HL-60 (cell line): Measurements from ENCODE around the gene ANKRD49.

Source experiments
- GABPA ChIP-seq: IDR thresholded peaks from 2 replicates; pipeline ENCODE4 v1.6.1; 2012; ENCODE audit warnings: low read depth
- POLR2AphosphoS5 ChIP-seq: IDR thresholded peaks from 2 replicates; pipeline ENCODE4 v1.6.1; 2012; ENCODE audit warnings: low read depth
- TF ChIP-seq, protein P1 (sequence below): IDR thresholded peaks from one replicate; pipeline ENCODE4 v1.5.1; 2011; ENCODE audit warnings: low read length, control low read depth, inconsistent platforms; ENCODE audit not compliant: insufficient read depth
- TF ChIP-seq, protein P2 (sequence below): IDR thresholded peaks from 2 replicates; pipeline ENCODE4 v1.6.1; 2012; ENCODE audit warnings: low read depth; ENCODE audit not compliant: insufficient replicate concordance

DNA sequence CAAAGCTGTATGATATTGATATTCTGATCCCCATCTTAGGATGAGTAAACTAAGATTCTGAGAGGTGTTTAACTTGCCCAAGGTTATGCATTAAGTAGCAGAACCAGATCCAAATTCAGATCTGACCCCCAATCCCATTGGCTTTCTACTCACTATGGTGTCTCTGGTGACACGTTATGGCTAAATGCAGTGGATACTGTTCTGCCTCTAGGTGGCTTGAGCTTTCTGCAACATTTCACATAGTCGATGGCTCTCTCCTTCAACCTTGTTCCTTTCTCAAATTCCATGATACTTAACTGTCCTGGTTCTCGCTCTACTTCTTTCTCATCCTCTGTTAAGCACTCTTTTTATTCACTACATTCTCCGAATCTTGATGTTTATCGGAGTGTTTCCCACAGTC is 27.9 kb downstream of the ANKRD49 start:
- TF ChIP-seq, protein P1, sequence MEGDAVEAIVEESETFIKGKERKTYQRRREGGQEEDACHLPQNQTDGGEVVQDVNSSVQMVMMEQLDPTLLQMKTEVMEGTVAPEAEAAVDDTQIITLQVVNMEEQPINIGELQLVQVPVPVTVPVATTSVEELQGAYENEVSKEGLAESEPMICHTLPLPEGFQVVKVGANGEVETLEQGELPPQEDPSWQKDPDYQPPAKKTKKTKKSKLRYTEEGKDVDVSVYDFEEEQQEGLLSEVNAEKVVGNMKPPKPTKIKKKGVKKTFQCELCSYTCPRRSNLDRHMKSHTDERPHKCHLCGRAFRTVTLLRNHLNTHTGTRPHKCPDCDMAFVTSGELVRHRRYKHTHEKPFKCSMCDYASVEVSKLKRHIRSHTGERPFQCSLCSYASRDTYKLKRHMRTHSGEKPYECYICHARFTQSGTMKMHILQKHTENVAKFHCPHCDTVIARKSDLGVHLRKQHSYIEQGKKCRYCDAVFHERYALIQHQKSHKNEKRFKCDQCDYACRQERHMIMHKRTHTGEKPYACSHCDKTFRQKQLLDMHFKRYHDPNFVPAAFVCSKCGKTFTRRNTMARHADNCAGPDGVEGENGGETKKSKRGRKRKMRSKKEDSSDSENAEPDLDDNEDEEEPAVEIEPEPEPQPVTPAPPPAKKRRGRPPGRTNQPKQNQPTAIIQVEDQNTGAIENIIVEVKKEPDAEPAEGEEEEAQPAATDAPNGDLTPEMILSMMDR, result peak; percentile 62
- no peak for TF ChIP-seq GABPA
- TF ChIP-seq, protein P2, sequence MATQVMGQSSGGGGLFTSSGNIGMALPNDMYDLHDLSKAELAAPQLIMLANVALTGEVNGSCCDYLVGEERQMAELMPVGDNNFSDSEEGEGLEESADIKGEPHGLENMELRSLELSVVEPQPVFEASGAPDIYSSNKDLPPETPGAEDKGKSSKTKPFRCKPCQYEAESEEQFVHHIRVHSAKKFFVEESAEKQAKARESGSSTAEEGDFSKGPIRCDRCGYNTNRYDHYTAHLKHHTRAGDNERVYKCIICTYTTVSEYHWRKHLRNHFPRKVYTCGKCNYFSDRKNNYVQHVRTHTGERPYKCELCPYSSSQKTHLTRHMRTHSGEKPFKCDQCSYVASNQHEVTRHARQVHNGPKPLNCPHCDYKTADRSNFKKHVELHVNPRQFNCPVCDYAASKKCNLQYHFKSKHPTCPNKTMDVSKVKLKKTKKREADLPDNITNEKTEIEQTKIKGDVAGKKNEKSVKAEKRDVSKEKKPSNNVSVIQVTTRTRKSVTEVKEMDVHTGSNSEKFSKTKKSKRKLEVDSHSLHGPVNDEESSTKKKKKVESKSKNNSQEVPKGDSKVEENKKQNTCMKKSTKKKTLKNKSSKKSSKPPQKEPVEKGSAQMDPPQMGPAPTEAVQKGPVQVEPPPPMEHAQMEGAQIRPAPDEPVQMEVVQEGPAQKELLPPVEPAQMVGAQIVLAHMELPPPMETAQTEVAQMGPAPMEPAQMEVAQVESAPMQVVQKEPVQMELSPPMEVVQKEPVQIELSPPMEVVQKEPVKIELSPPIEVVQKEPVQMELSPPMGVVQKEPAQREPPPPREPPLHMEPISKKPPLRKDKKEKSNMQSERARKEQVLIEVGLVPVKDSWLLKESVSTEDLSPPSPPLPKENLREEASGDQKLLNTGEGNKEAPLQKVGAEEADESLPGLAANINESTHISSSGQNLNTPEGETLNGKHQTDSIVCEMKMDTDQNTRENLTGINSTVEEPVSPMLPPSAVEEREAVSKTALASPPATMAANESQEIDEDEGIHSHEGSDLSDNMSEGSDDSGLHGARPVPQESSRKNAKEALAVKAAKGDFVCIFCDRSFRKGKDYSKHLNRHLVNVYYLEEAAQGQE, result no peak
- no peak for TF ChIP-seq POLR2AphosphoS5
